Testis (tissue), 3 donors: ENCODE measurements around the gene ZNF414. TPM values are rescaled to one million over a fixed set of nuclear protein-coding genes. Genes with fewer than 3 reads are reported as not detected.
A peak's percentile ranks its signal among the peaks of the same experiment; 100 is the strongest.

ENCODE experiments used
- DNase-seq: peaks from one replicate; pipeline ENCODE4 v3.0.0-alpha.2; 2019
- H3K27ac ChIP-seq, 2 donors: fragments of 200-600 bp; sonication (generic); one replicate each; pipeline ENCODE4 v1.5.1; 2019
- H3K27me3 ChIP-seq: fragments of 200-600 bp; sonication (generic); one replicate; pipeline ENCODE4 v1.5.1; 2019
- H3K36me3 ChIP-seq: fragments of 200-600 bp; sonication (generic); one replicate; pipeline ENCODE4 v1.5.1; 2017; ENCODE audit warnings: low read depth; ENCODE audit errors: missing control alignments
- H3K4me1 ChIP-seq: fragments of 200-600 bp; sonication (generic); one replicate; pipeline ENCODE4 v1.5.1; 2019
- H3K4me3 ChIP-seq, 2 donors: fragments of 200-600 bp; sonication (generic); one replicate each; pipeline ENCODE4 v1.5.1; 2017 to 2019
- H3K9me3 ChIP-seq: fragments of 200-600 bp; sonication (generic); one replicate; pipeline ENCODE4 v1.5.1; 2017
- POLR2A ChIP-seq: fragments of 450-650 bp; IDR thresholded peaks from one replicate; pipeline ENCODE4 v1.6.1; 2017; ENCODE audit warnings: antibody characterized with exemption, mild to moderate bottlenecking, moderate library complexity
- WGBS, 2 donors: methylation state at CpG; one replicate each; pipeline ENCODE4 v1.1.5; 2018; 5-methylcytosine and 5-hydroxymethylcytosine counted together
- intact Hi-C: fragments of 100-400 bp; cut with DNase I; formaldehyde crosslinking; loops from one replicate; pipeline ENCODE4 v1.15.1; 2023; ENCODE audit warnings: low total_unique reads
- polyA plus RNA-seq: library from polyadenylated mRNA; stranded (reverse); fragments of 350-450 nt; fragmentation: Illumina TruSeq; extraction: RNeasy Lipid Tissue Mini Kit (QIAGEN cat#74804); gene quantifications from one replicate; pipeline ENCODE4 v1.2.3, GENCODE V29; 2014; ENCODE audit warnings: low read depth, low replicate concordance; ENCODE audit not compliant: insufficient read depth
- total RNA-seq, 2 donors: library from RNA; depleted of rRNA; stranded (reverse); fragments of >200 nt; gene quantifications; one replicate each; pipeline ENCODE4 v1.2.3, GENCODE V29; 2016
- TF ChIP-seq, protein P1 (sequence below), 3 experiments: fragments of 450-650 bp in 2 of 3; fragments of 200-600 bp in 1 of 3; sonication (generic) in 1 of 3; IDR thresholded peaks; one replicate each; pipeline ENCODE4 v1.5.1; 2016 to 2019; ENCODE audit warnings: antibody characterized with exemption in 3 of 3, mild to moderate bottlenecking in 2 of 3, moderate library complexity in 1 of 3

The ZNF414 gene
- total and polyA plus RNA-seq, 3 donors from 2014 or later: 33.9 to 46.8 (median 35.8) TPM

GRCh38 chr19:8461891-8462290, 52.1 kb downstream of the ZNF414 start:
- WGBS, 2 donors: 82 to 86% methylated on average over 14 of the region's 14 CpGs
- Histone ChIP-seq H3K27ac (no peak overlapping the region), H3K4me3 (no peak overlapping the region), H3K27me3 (no peaks in the 10 kb centered on the region), H3K4me1 (peaks cover 29% of the 10 kb centered on the region), H3K36me3 (no peaks in the 10 kb centered on the region), H3K9me3 (no peaks in the 10 kb centered on the region)
- TF ChIP-seq, protein P1, sequence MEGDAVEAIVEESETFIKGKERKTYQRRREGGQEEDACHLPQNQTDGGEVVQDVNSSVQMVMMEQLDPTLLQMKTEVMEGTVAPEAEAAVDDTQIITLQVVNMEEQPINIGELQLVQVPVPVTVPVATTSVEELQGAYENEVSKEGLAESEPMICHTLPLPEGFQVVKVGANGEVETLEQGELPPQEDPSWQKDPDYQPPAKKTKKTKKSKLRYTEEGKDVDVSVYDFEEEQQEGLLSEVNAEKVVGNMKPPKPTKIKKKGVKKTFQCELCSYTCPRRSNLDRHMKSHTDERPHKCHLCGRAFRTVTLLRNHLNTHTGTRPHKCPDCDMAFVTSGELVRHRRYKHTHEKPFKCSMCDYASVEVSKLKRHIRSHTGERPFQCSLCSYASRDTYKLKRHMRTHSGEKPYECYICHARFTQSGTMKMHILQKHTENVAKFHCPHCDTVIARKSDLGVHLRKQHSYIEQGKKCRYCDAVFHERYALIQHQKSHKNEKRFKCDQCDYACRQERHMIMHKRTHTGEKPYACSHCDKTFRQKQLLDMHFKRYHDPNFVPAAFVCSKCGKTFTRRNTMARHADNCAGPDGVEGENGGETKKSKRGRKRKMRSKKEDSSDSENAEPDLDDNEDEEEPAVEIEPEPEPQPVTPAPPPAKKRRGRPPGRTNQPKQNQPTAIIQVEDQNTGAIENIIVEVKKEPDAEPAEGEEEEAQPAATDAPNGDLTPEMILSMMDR (IDR thresholded peaks at IDR 0.05): no peak
- no peak for TF ChIP-seq POLR2A
- no peak for DNase-seq
- intact Hi-C loops: no loop called here

DNA sequence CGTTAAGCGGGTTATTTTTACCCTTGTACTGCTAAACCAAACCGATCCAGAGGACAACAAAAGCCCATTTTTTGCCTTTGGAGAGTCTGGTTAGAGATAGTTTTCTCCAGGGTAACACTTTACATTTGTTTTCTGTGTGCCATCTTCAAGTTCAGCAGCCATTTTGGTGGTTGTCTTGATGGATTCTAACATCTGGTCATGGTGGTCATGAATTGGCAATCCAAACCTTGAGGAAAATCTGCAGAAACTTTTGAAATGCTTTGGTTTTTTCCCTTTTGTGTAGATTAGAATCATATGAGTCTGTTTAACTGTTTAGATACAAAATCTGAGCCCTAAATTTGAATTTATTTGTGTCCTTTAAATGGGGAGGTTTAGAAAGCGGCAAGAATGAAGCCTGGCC, 52.6 kb downstream of the ZNF414 start:
- intact Hi-C loops: no loop called here
- Histone ChIP-seq H3K27me3 (no peaks in the 10 kb centered on the region), H3K9me3 (no peaks in the 10 kb centered on the region), H3K36me3 (no peaks in the 10 kb centered on the region), H3K4me3 (no peak overlapping the region), H3K4me1 (peaks cover 34% of the 10 kb centered on the region), H3K27ac (no peak overlapping the region)
- DNase-seq: no peak
- TF ChIP-seq, protein P1 (IDR thresholded peaks at IDR 0.05): no peak
- TF ChIP-seq POLR2A: no peak
- 83 to 92% methylated on average over 4 of the region's 4 CpGs for WGBS, 2 donors

GRCh38 chr19:8460516-8461298, 53.3 kb downstream of the ZNF414 start:
- H3K27ac ChIP-seq: peak overlapping the region in 1 of 2 donors; percentile 31
- intact Hi-C loops: no loop called here
- no peak overlapping the region for H3K4me3 ChIP-seq
- TF ChIP-seq POLR2A: no peak
- TF ChIP-seq, protein P1 (IDR thresholded peaks at IDR 0.05): no peak
- H3K9me3 ChIP-seq: no peaks in the 10 kb centered on the region
- WGBS, 2 donors: 52 to 57% methylated on average over 7 of the region's 7 CpGs
- H3K4me1 ChIP-seq: peaks cover 36% of the 10 kb centered on the region
- H3K27me3 ChIP-seq: no peaks in the 10 kb centered on the region
- no peak for DNase-seq
- H3K36me3 ChIP-seq: no peaks in the 10 kb centered on the region

Other genes starting within 250 kb of the ZNF414 start
- 10 to 100 TPM; 61.2 to 65.8 TPM for gene CD320, start 205.8 kb downstream of the ZNF414 start, total RNA-seq
- 88.3 TPM for gene CD320, start 205.8 kb downstream of the ZNF414 start, polyA plus RNA-seq
- gene NDUFA7, start 192.8 kb downstream of the ZNF414 start, total RNA-seq: 10 to 100 TPM; 38.2 to 50.5 TPM
- gene NDUFA7, start 192.8 kb downstream of the ZNF414 start, polyA plus RNA-seq: 91.2 TPM
- 100 to 1,000 TPM; 221 to 398 TPM for gene RPS28, start 192.7 kb downstream of the ZNF414 start, total RNA-seq
- 505 TPM for gene RPS28, start 192.7 kb downstream of the ZNF414 start, polyA plus RNA-seq
- 10 to 100 TPM in 1 of 2 donors, 1 to 10 TPM in 1; 7.1 to 13.2 TPM for gene KANK3, start 170.9 kb downstream of the ZNF414 start, total RNA-seq
- 4.1 TPM for gene KANK3, start 170.9 kb downstream of the ZNF414 start, polyA plus RNA-seq
- 10 to 100 TPM; 10.2 to 18.5 TPM for gene ANGPTL4, start 150.0 kb downstream of the ZNF414 start, total RNA-seq
- gene ANGPTL4, start 150.0 kb downstream of the ZNF414 start, polyA plus RNA-seq: 10.0 TPM
- 10 to 100 TPM; 84.4 to 95.2 TPM for gene RAB11B, start 123.8 kb downstream of the ZNF414 start, total RNA-seq
- 126 TPM for gene RAB11B, start 123.8 kb downstream of the ZNF414 start, polyA plus RNA-seq
- 10 to 100 TPM; 62.6 to 84.5 TPM for gene MARCHF2, start 100.9 kb downstream of the ZNF414 start, total RNA-seq
- 35.3 TPM for gene MARCHF2, start 100.9 kb downstream of the ZNF414 start, polyA plus RNA-seq
- 100 to 1,000 TPM; 164 to 177 TPM for gene HNRNPM, start 69.2 kb downstream of the ZNF414 start, total RNA-seq
- gene HNRNPM, start 69.2 kb downstream of the ZNF414 start, polyA plus RNA-seq: 198 TPM
- 1 to 10 TPM; 1.7 to 2.1 TPM for gene PRAM1, start 11.5 kb downstream of the ZNF414 start, total RNA-seq
- gene PRAM1, start 11.5 kb downstream of the ZNF414 start, polyA plus RNA-seq: 2.8 TPM
- 1 to 10 TPM; 4.7 to 6.7 TPM for gene MYO1F, start 63.3 kb upstream of the ZNF414 start, total RNA-seq
- 5.9 TPM for gene MYO1F, start 63.3 kb upstream of the ZNF414 start, polyA plus RNA-seq
- gene ADAMTS10, start 96.5 kb upstream of the ZNF414 start, total RNA-seq: 10 to 100 TPM; 27.9 to 31.9 TPM
- gene ADAMTS10, start 96.5 kb upstream of the ZNF414 start, polyA plus RNA-seq: 7.2 TPM
- 1 to 10 TPM; 1.4 to 4.6 TPM for gene NFILZ, start 116.5 kb upstream of the ZNF414 start, total RNA-seq
- 4.0 TPM for gene NFILZ, start 116.5 kb upstream of the ZNF414 start, polyA plus RNA-seq
- 100 to 1,000 TPM in 1 of 2 donors, 10 to 100 TPM in 1; 54.9 to 126 TPM for gene ACTL9, start 184.6 kb upstream of the ZNF414 start, total RNA-seq
- 122 TPM for gene ACTL9, start 184.6 kb upstream of the ZNF414 start, polyA plus RNA-seq
- under 1 TPM in 1 of 2 donors, not detected in 1; 0.47 TPM for gene OR2Z1, start 207.5 kb upstream of the ZNF414 start, total RNA-seq
- gene OR2Z1, start 207.5 kb upstream of the ZNF414 start, polyA plus RNA-seq: not detected